A673 (cell line): ENCODE measurements around the gene PLP1.

ENCODE experiments used
- CTCF ChIP-seq: fragments of 300-800, 200-600 bp; sonication (generic); conservative IDR thresholded peaks from 2 replicates; pipeline ENCODE4 v1.5.1; 2017; ENCODE audit warnings: low read depth, mild to moderate bottlenecking, antibody characterized with exemption, low read length, moderate library complexity, mixed read lengths
- EZH2 ChIP-seq: fragments of 200-600 bp; sonication (generic); IDR thresholded peaks from 2 replicates; pipeline ENCODE4 v1.6.1; 2017; ENCODE audit warnings: borderline replicate concordance, low read depth, mild to moderate bottlenecking, mixed read lengths, antibody characterized with exemption, low read length; ENCODE audit not compliant: poor library complexity, severe bottlenecking

GRCh38 chrX:103730796-103731493, 45.7 kb upstream of the PLP1 start:
- no peak for TF ChIP-seq CTCF
- no peak for TF ChIP-seq EZH2
